Subcutaneous abdominal adipose tissue (tissue), 5 donors: ENCODE results near the gene TERT.
A peak's percentile ranks its signal among the peaks of the same experiment; 100 is the strongest.
"Not testable (repeated sequence)": the region's sequence is repeated elsewhere in the genome, so short reads cannot be mapped to it uniquely, and the experiment has no call there.

Experiments
- H3K27ac ChIP-seq: one replicate; pipeline ENCODE4 v1.7.0; 2013; ENCODE audit warnings: low read depth, mild to moderate bottlenecking, inconsistent platforms, low read length, moderate library complexity
- H3K27me3 ChIP-seq, 5 donors: one replicate each; pipeline ENCODE4 v1.7.0; 2013; ENCODE audit warnings: low read length in 5 of 5, inconsistent platforms in 1 of 5; ENCODE audit not compliant: control insufficient read depth in 5 of 5, insufficient read depth in 4 of 5
- H3K36me3 ChIP-seq, 5 donors: one replicate each; pipeline ENCODE4 v1.7.0; 2013; ENCODE audit warnings: low read length in 5 of 5; ENCODE audit not compliant: control insufficient read depth in 5 of 5, insufficient read depth in 5 of 5
- H3K4me1 ChIP-seq, 5 donors: one replicate each; pipeline ENCODE4 v1.7.0; 2013; ENCODE audit warnings: low read length in 5 of 5, mild to moderate bottlenecking in 3 of 5, moderate library complexity in 1 of 5; ENCODE audit not compliant: control insufficient read depth in 5 of 5, insufficient read depth in 5 of 5
- H3K4me3 ChIP-seq, 5 donors: one replicate each; pipeline ENCODE4 v1.7.0; 2013; ENCODE audit warnings: low read length in 5 of 5, low read depth in 1 of 5
- H3K9ac ChIP-seq, 5 donors: one replicate each; pipeline ENCODE4 v1.7.0; 2013; ENCODE audit warnings: low read length in 5 of 5, mild to moderate bottlenecking in 4 of 5, moderate library complexity in 3 of 5
- H3K9me3 ChIP-seq, 5 donors: one replicate each; pipeline ENCODE4 v1.7.0; 2013; ENCODE audit warnings: low read length in 5 of 5; ENCODE audit not compliant: control insufficient read depth in 5 of 5
- donor health status: healthy.
- donor health status: healthy.
- donor health status: healthy.
- donor health status: healthy.
- donor health status: healthy.

Gene TERT

GRCh38 chr5:1294835-1295649 is at the start of gene TERT:
TERT (minus strand) TSS chr5:1295068; CDS start chr5:1294989, 79 bp downstream.
- H3K4me1 ChIP-seq: peaks cover 0 to 6% (median 4%) of the 10 kb centered on the region in 5 donors
- peaks cover 27 to 38% (median 30%) of the 10 kb centered on the region in 5 donors for H3K27me3 ChIP-seq
- H3K4me3 ChIP-seq: no peak within 1 kb of the TSS
- no peak within 1 kb of the TSS for H3K27ac ChIP-seq
- no peak within 1 kb of the TSS for H3K9ac ChIP-seq
- H3K9me3 ChIP-seq: no peaks in the 10 kb centered on the region
- no peaks in the 10 kb centered on the region for H3K36me3 ChIP-seq

GRCh38 chr5:1343931-1344901 is 49.3 kb upstream of the TERT start:
- Histone ChIP-seq H3K36me3 (peaks cover 0 to 35% (median 28%) of the 10 kb centered on the region in 5 donors), H3K27ac (peak overlapping the region; percentile 4), H3K4me3 (peak overlapping the region; percentile 67 to 92 (median 85)), H3K27me3 (no peaks in the 10 kb centered on the region), H3K9me3 (no peaks in the 10 kb centered on the region), H3K9ac (peak overlapping the region; percentile 48 to 94 (median 82)), H3K4me1 (peaks cover 4 to 33% (median 26%) of the 10 kb centered on the region in 5 donors)

- Histone ChIP-seq H3K27me3 (no peaks in the 10 kb centered on the region), H3K27ac (peak overlapping the region; percentile 4), H3K9me3 (no peaks in the 10 kb centered on the region), H3K4me1 (peaks cover 4 to 33% (median 26%) of the 10 kb centered on the region in 5 donors), H3K9ac (peak overlapping the region in 4 of 5 donors; percentile 48 to 94 (median 80)), H3K4me3 (peak overlapping the region in 4 of 5 donors; percentile 2 to 36 (median 20)), H3K36me3 (peaks cover 0 to 44% (median 36%) of the 10 kb centered on the region in 5 donors)
Observed at GRCh38 chr5:1343315-1343751, 48.5 kb upstream of the TERT start.

- not testable (repeated sequence) for H3K9me3 ChIP-seq, H3K4me3 ChIP-seq, H3K27ac ChIP-seq, H3K27me3 ChIP-seq, H3K9ac ChIP-seq
- Histone ChIP-seq H3K4me1 (peaks cover 4 to 33% (median 26%) of the 10 kb centered on the region in 5 donors), H3K36me3 (peaks cover 0 to 50% (median 42%) of the 10 kb centered on the region in 5 donors)
Observed at GRCh38 chr5:1342711-1343110, 47.8 kb upstream of the TERT start.

- H3K4me1 ChIP-seq: peaks cover 4 to 33% (median 26%) of the 10 kb centered on the region in 5 donors
- no peak overlapping the region for H3K27ac ChIP-seq
- no peaks in the 10 kb centered on the region for H3K9me3 ChIP-seq
- H3K4me3 ChIP-seq: no peak overlapping the region
- H3K36me3 ChIP-seq: peaks cover 0 to 54% (median 47%) of the 10 kb centered on the region in 5 donors
- H3K9ac ChIP-seq: no peak overlapping the region
- no peaks in the 10 kb centered on the region for H3K27me3 ChIP-seq
Observed at GRCh38 chr5:1342268-1342667, 47.4 kb upstream of the TERT start.

- H3K27ac ChIP-seq: no peak overlapping the region
- H3K9ac ChIP-seq: no peak overlapping the region
- peaks cover 0 to 58% (median 51%) of the 10 kb centered on the region in 5 donors for H3K36me3 ChIP-seq
- peaks cover 4 to 33% (median 26%) of the 10 kb centered on the region in 5 donors for H3K4me1 ChIP-seq
- no peaks in the 10 kb centered on the region for H3K27me3 ChIP-seq
- no peak overlapping the region for H3K4me3 ChIP-seq
- no peaks in the 10 kb centered on the region for H3K9me3 ChIP-seq
Observed at GRCh38 chr5:1341863-1342262, 47.0 kb upstream of the TERT start.

- H3K9me3 ChIP-seq, H3K27ac ChIP-seq, H3K27me3 ChIP-seq, H3K4me3 ChIP-seq, H3K9ac ChIP-seq: not testable (repeated sequence)
- peaks cover 0 to 79% (median 71%) of the 10 kb centered on the region in 5 donors for H3K36me3 ChIP-seq
- H3K4me1 ChIP-seq: peaks cover 4 to 20% (median 16%) of the 10 kb centered on the region in 5 donors
Observed at GRCh38 chr5:1339818-1340210, 44.9 kb upstream of the TERT start.

GRCh38 chr5:1339139-1339817 is 44.4 kb upstream of the TERT start:
- not testable (repeated sequence) for H3K9ac ChIP-seq, H3K27me3 ChIP-seq, H3K4me3 ChIP-seq, H3K27ac ChIP-seq, H3K9me3 ChIP-seq
- Histone ChIP-seq H3K36me3 (peaks cover 0 to 84% (median 75%) of the 10 kb centered on the region in 5 donors), H3K4me1 (peaks cover 4 to 17% (median 14%) of the 10 kb centered on the region in 5 donors)

GRCh38 chr5:1338506-1339070 is 43.7 kb upstream of the TERT start:
- Histone ChIP-seq H3K9ac (no peak overlapping the region), H3K36me3 (peaks cover under 1 to 91% (median 82%) of the 10 kb centered on the region in 5 donors), H3K4me3 (no peak overlapping the region), H3K27ac (no peak overlapping the region), H3K4me1 (peaks cover 0 to 10% (median 7%) of the 10 kb centered on the region in 5 donors), H3K27me3 (no peaks in the 10 kb centered on the region), H3K9me3 (no peaks in the 10 kb centered on the region)
